Transverse colon (tissue), 4 donors: ENCODE measurements around the gene PTPRE.

Experiments
- POLR2A ChIP-seq: fragments of 450-650 bp; IDR thresholded peaks from one replicate; pipeline ENCODE4 v1.6.1; 2016; ENCODE audit warnings: antibody characterized with exemption, mild to moderate bottlenecking, moderate library complexity
- POLR2AphosphoS5 ChIP-seq, 3 donors: sonication (generic); formaldehyde crosslinking; IDR thresholded peaks; one replicate each; pipeline ENCODE4 v1.6.1; 2016; ENCODE audit warnings: antibody characterized with exemption in 3 of 3
- TF ChIP-seq, protein P1 (sequence below), 5 experiments: fragments of 200-600 bp in 3 of 5; fragments of 450-650 bp in 2 of 5; sonication (generic) in 3 of 5; IDR thresholded peaks; 1 replicate in 2 of 5; 2 replicates in 3 of 5; pipeline ENCODE4 v1.5.1; 2016 to 2017; ENCODE audit warnings: antibody characterized with exemption in 5 of 5, inconsistent platforms in 3 of 5, mild to moderate bottlenecking in 2 of 5, moderate library complexity in 1 of 5

DNA sequence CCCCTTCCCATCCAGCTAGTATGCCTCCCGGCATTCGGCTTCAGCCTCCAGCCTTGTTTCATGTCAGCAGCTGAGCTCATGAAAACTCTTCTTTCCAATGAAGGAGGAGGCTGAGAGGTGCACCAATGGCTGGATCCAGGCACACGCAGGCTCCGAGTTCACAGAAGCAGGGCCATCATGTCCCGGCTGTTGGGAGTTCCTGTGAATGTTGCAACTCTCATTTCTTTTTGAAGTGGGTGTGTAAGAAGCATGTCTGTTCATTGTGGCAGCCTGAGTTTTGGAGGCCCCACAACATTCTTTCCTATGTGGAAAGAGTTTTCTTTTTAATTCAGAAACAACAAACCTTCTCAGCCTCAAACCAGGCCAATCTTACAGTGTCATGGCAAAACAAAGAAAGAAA lies 89.7 kb downstream of the PTPRE start:
- TF ChIP-seq POLR2A (no peak), POLR2AphosphoS5 (IDR thresholded peaks at IDR 0.05) (peak in 1 of 3 donors; percentile 23)
- TF ChIP-seq, protein P1, sequence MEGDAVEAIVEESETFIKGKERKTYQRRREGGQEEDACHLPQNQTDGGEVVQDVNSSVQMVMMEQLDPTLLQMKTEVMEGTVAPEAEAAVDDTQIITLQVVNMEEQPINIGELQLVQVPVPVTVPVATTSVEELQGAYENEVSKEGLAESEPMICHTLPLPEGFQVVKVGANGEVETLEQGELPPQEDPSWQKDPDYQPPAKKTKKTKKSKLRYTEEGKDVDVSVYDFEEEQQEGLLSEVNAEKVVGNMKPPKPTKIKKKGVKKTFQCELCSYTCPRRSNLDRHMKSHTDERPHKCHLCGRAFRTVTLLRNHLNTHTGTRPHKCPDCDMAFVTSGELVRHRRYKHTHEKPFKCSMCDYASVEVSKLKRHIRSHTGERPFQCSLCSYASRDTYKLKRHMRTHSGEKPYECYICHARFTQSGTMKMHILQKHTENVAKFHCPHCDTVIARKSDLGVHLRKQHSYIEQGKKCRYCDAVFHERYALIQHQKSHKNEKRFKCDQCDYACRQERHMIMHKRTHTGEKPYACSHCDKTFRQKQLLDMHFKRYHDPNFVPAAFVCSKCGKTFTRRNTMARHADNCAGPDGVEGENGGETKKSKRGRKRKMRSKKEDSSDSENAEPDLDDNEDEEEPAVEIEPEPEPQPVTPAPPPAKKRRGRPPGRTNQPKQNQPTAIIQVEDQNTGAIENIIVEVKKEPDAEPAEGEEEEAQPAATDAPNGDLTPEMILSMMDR (IDR thresholded peaks at IDR 0.05): no peak
